Mesothelial cell of epicardium (in vitro differentiated cells): ENCODE measurements around the gene OR8S1. TPM values are rescaled to one million over a fixed set of nuclear protein-coding genes. Genes with fewer than 3 reads are reported as not detected.
"Not testable (repeated sequence)": the region's sequence is repeated elsewhere in the genome, so short reads cannot be mapped to it uniquely, and the experiment has no call there.

Experiments used
- DNase-seq, 2 experiments: peaks; one replicate each; pipeline ENCODE4 v3.0.0; 2021; ENCODE audit warnings: low spot score in 2 of 2; ENCODE audit not compliant: unreplicated experiment in 2 of 2
- H3K27ac Mint-ChIP-seq: 2 replicates; pipeline ENCODE4 v1.8.0; 2021; ENCODE audit warnings: mixed read lengths
- H3K27me3 Mint-ChIP-seq: 2 replicates; pipeline ENCODE4 v1.8.0; 2021; ENCODE audit warnings: low read depth, mixed read lengths
- H3K36me3 Mint-ChIP-seq: 2 replicates; pipeline ENCODE4 v1.8.0; 2021; ENCODE audit warnings: mixed read lengths
- H3K4me1 Mint-ChIP-seq: 2 replicates; pipeline ENCODE4 v1.8.0; 2021; ENCODE audit warnings: mixed read lengths
- H3K4me3 Mint-ChIP-seq: 2 replicates; pipeline ENCODE4 v1.8.0; 2021; ENCODE audit warnings: mild to moderate bottlenecking, moderate library complexity, mixed read lengths
- H3K9me3 Mint-ChIP-seq: 2 replicates; pipeline ENCODE4 v1.8.0; 2021; ENCODE audit warnings: mixed read lengths
- total RNA-seq: library from RNA; stranded (reverse); gene quantifications from 3 replicates; pipeline ENCODE4 v1.2.1, GENCODE V29; 2021
- TF ChIP-seq, protein P1 (sequence below): fragments of 200-600 bp; sonication (generic); IDR thresholded peaks from one replicate; pipeline ENCODE4 v1.5.0; 2021; ENCODE audit warnings: antibody characterized with exemption; ENCODE audit not compliant: unreplicated experiment

Gene OR8S1
- total RNA-seq, 1 donor from 2014 or later = not detected

DNA sequence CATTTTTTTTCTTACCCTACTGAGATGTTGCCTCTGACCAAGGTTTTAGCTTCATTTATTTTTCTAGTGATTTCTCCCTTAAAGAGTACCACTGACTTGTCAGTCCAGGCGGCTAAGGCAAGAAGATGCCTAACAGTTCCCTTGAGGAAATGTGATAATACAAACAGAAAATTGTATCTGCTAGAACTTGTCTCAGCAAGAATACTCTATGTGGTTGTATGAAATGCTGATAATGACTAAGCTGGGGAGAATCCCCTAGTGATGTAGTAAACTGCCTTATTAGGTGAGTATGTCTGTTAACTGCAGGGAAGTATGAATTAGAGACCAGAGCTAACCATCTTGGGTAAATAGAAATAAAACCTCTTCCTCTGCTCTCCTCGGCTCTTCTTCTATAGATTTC lies 36.4 kb upstream of the OR8S1 start:
- TF ChIP-seq, protein P1, sequence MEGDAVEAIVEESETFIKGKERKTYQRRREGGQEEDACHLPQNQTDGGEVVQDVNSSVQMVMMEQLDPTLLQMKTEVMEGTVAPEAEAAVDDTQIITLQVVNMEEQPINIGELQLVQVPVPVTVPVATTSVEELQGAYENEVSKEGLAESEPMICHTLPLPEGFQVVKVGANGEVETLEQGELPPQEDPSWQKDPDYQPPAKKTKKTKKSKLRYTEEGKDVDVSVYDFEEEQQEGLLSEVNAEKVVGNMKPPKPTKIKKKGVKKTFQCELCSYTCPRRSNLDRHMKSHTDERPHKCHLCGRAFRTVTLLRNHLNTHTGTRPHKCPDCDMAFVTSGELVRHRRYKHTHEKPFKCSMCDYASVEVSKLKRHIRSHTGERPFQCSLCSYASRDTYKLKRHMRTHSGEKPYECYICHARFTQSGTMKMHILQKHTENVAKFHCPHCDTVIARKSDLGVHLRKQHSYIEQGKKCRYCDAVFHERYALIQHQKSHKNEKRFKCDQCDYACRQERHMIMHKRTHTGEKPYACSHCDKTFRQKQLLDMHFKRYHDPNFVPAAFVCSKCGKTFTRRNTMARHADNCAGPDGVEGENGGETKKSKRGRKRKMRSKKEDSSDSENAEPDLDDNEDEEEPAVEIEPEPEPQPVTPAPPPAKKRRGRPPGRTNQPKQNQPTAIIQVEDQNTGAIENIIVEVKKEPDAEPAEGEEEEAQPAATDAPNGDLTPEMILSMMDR = no peak
- no peaks in the 10 kb centered on the region for H3K4me1 Mint-ChIP-seq
- DNase-seq = no peak
- no peak overlapping the region for H3K27ac Mint-ChIP-seq
- H3K4me3 Mint-ChIP-seq = no peak overlapping the region
- no peaks in the 10 kb centered on the region for H3K36me3 Mint-ChIP-seq
- H3K9me3 Mint-ChIP-seq = peaks cover 35% of the 10 kb centered on the region
- H3K27me3 Mint-ChIP-seq = peaks cover 1% of the 10 kb centered on the region

DNA sequence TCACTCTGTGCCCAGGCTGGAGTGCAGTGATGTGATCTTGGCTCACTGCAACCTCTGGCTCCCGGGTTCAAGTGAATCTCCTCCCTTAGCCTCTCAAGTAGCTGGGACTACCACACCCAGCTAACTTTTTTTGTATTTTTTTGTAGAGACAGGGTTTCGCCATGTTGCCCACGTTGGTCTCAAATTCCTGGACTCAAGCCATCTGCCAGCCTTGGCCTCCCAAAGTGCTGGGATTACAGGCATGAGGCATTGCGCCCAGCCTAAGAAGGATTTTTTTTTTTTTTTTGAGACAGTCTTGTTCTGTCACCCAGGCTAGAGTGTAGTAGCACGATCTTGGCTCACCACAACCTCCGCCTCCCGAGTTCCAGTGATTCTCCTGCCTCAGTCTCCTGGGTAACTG lies 36.0 kb upstream of the OR8S1 start:
- H3K27me3 Mint-ChIP-seq, H3K4me3 Mint-ChIP-seq, DNase-seq, H3K36me3 Mint-ChIP-seq, H3K27ac Mint-ChIP-seq, H3K4me1 Mint-ChIP-seq: not testable (repeated sequence)
- H3K9me3 Mint-ChIP-seq = peaks cover 35% of the 10 kb centered on the region

DNA sequence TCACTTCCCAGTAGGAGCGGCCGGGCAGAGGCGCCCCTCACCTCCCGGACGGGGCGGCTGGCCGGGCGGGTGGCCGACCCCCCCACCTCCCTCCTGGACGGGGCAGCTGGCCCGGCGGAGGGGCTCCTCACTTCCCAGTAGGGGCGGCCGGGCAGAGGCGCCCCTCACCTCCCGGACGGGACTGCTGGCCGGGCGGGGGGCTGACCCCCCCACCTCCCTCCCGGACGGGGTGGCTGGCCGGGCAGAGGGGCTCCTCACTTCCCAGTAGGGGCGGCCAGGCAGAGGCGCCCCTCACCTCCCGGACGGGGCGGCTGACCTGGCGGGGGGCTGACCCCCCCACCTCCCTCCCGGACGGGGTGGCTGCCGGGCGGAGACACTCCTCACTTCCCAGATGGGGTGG lies 25.2 kb upstream of the OR8S1 start:
- H3K27me3 Mint-ChIP-seq, H3K36me3 Mint-ChIP-seq, H3K4me3 Mint-ChIP-seq, H3K27ac Mint-ChIP-seq, DNase-seq, H3K4me1 Mint-ChIP-seq: not testable (repeated sequence)
- H3K9me3 Mint-ChIP-seq = peaks cover 52% of the 10 kb centered on the region

DNA sequence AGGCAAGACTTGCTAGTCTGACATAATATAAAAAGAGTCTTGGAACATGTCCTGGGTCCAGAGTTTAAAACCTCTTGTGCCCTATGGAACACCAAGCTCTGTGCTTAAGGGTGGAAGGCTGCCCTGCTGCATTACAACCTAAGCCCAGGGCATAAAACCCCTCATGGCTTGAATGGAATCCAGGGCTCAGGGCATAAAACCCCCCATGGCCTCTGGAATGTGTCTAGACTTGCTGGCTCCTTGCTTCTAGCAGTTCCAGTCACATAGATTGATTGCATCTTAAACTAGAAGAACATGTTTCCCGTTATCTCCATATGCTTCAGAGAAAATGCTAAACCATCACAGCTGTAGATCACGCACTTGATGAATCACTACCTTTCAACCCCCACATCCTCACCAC lies 18.6 kb upstream of the OR8S1 start:
- not testable (repeated sequence) for H3K27ac Mint-ChIP-seq, DNase-seq, H3K36me3 Mint-ChIP-seq, H3K4me3 Mint-ChIP-seq, H3K27me3 Mint-ChIP-seq, H3K4me1 Mint-ChIP-seq
- peaks cover 70% of the 10 kb centered on the region for H3K9me3 Mint-ChIP-seq

DNA sequence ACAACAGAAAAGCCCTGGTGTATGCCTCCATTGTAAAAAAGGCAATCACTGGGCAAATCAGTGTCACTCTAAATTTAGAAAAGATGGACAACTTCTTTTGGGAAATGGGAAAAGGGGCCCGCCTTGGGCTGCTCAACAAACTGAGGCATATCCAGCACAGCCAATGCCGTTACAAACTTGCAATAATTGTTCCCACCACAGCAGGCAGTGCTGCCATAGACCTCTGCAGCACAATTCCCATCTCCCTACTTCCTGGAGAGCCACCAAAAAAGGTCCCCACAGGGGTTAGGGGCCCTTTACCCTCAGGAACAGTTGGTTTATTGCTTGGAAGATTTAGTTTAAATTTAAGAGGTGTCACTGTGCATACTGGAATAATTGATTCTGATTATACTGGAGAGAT lies 16.4 kb upstream of the OR8S1 start:
- H3K4me1 Mint-ChIP-seq = no peaks in the 10 kb centered on the region
- peaks cover 69% of the 10 kb centered on the region for H3K9me3 Mint-ChIP-seq
- no peak for DNase-seq
- no peak overlapping the region for H3K27ac Mint-ChIP-seq
- H3K27me3 Mint-ChIP-seq = no peaks in the 10 kb centered on the region
- H3K4me3 Mint-ChIP-seq = no peak overlapping the region
- H3K36me3 Mint-ChIP-seq = no peaks in the 10 kb centered on the region
- TF ChIP-seq, protein P1 = no peak

DNA sequence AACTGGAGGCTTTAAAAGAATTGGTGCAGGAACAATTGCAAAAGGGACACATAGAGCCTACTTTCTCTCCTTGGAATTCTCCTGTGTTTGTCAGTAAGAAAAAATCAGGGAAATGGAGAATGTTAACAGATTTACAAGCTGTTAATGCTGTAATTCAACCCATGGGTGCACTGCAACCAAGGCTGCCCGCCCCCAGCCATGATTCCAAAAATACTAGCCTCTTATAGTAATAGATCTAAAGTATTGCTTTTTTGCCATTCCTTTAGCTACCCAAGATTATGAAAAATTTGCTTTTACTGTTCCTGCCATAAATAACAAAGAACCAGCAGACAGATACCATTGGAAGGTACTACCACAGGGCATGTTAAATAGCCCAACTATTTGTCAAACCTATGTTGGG lies 15.3 kb upstream of the OR8S1 start:
- TF ChIP-seq, protein P1 = no peak
- no peaks in the 10 kb centered on the region for H3K27me3 Mint-ChIP-seq
- peaks cover 69% of the 10 kb centered on the region for H3K9me3 Mint-ChIP-seq
- no peaks in the 10 kb centered on the region for H3K4me1 Mint-ChIP-seq
- H3K36me3 Mint-ChIP-seq = no peaks in the 10 kb centered on the region
- H3K4me3 Mint-ChIP-seq = no peak overlapping the region
- H3K27ac Mint-ChIP-seq = no peak overlapping the region
- DNase-seq = no peak

DNA sequence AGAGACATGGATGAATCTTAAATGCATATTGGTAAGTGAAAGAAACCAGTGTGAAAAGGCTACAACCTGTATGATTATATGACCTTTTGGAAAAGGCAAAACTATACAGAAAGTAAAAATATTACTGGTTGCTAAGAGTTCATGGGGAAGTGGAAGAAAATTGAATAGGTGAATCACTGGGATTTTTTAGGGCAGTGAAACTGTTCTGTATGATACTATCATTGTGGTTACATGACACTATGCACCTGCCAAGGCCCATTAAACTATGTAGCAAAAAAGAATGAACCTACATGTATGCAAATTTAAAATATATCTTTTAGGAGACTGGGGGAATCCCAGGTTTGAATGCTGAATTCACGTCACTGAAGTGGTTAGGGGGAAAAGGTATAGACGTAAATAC lies 12.6 kb upstream of the OR8S1 start:
- Mint-ChIP-seq H3K27me3 (no peaks in the 10 kb centered on the region), H3K4me1 (no peaks in the 10 kb centered on the region), H3K9me3 (peaks cover 47% of the 10 kb centered on the region), H3K27ac (no peak overlapping the region), H3K36me3 (no peaks in the 10 kb centered on the region), H3K4me3 (no peak overlapping the region)
- TF ChIP-seq, protein P1 = no peak
- DNase-seq = no peak
